HCT116 (cell line): ENCODE results near the gene PPM1A.

Experiments used
- CBX3 ChIP-seq: IDR thresholded peaks from 2 replicates; pipeline ENCODE4 v1.6.1; 2012; ENCODE audit warnings: low read depth
- CTCF ChIP-seq, 3 experiments: fragments of 200-600 bp in 1 of 3; sonication (generic) in 1 of 3; IDR thresholded peaks in 2 of 3; conservative IDR thresholded peaks in 1 of 3; 2 replicates each; pipeline ENCODE4 v1.5.1; 2012 to 2017; ENCODE audit warnings: low read depth in 2 of 3, low read length in 2 of 3, antibody characterized with exemption in 1 of 3, borderline replicate concordance in 1 of 3, control low read depth in 1 of 3, mild to moderate bottlenecking in 1 of 3, mixed read lengths in 1 of 3, mixed run types in 1 of 3, moderate library complexity in 1 of 3; ENCODE audit not compliant: insufficient read depth in 1 of 3
- EGR1 ChIP-seq: IDR thresholded peaks from 2 replicates; pipeline ENCODE4 v1.6.1; 2012; ENCODE audit warnings: low read depth
- EZH2 ChIP-seq: fragments of 200-600 bp; sonication (generic); IDR thresholded peaks from 2 replicates; pipeline ENCODE4 v1.6.1; 2017; ENCODE audit warnings: antibody characterized with exemption, mixed run types
- EZH2phosphoT487 ChIP-seq: fragments of 200-600 bp; IDR thresholded peaks from 2 replicates; pipeline ENCODE4 v1.6.1; 2018; ENCODE audit warnings: antibody characterized with exemption, borderline replicate concordance
- FOSL1 ChIP-seq: IDR thresholded peaks from 2 replicates; pipeline ENCODE4 v1.6.1; 2012; ENCODE audit warnings: low read depth
- JUND ChIP-seq: IDR thresholded peaks from 2 replicates; pipeline ENCODE4 v1.6.1; 2012
- MAX ChIP-seq: IDR thresholded peaks from 2 replicates; pipeline ENCODE4 v1.6.1; 2012
- POLR2A ChIP-seq: IDR thresholded peaks from 2 replicates; pipeline ENCODE4 v1.7.0; 2011; ENCODE audit warnings: borderline replicate concordance; ENCODE audit not compliant: insufficient read depth, insufficient read length; ENCODE audit errors: extremely low read depth
- POLR2AphosphoS5 ChIP-seq: IDR thresholded peaks from 2 replicates; pipeline ENCODE4 v1.6.1; 2011; ENCODE audit warnings: mild to moderate bottlenecking, low read depth, low read length, moderate library complexity
- REST ChIP-seq: IDR thresholded peaks from 2 replicates; pipeline ENCODE4 v1.6.1; 2012; ENCODE audit warnings: low read depth
- YY1 ChIP-seq: IDR thresholded peaks from 2 replicates; pipeline ENCODE4 v1.6.1; 2011; ENCODE audit warnings: low read length, low read depth, moderate library complexity, mild to moderate bottlenecking; ENCODE audit not compliant: insufficient replicate concordance; ENCODE audit errors: extremely low read depth
- ZNF274 ChIP-seq: fragments of 200-500 bp; sonication (Bioruptor generic); IDR thresholded peaks from 2 replicates; pipeline ENCODE4 v1.6.1; 2014; ENCODE audit warnings: mild to moderate bottlenecking, low read depth, low read length, inconsistent platforms

- TF ChIP-seq EZH2phosphoT487 (no peak), CTCF (IDR thresholded peaks at IDR 0.05 in 2 of 3, conservative IDR thresholded peaks at IDR 0.05 in 1 of 3; ENCODE audit: borderline replicate concordance in 1 of 3, insufficient read depth in 1 of 3, low read depth in 2 of 3, low read length in 2 of 3) (no peak), JUND (no peak), ZNF274 (no peak), EZH2 (no peak), POLR2AphosphoS5 (no peak), YY1 (no peak), POLR2A (no peak), MAX (no peak), REST (no peak), CBX3 (no peak), FOSL1 (no peak), EGR1 (no peak)
These were observed 5.2 kb downstream of the PPM1A start for GRCh38 chr14:60254176-60254575.
